PFSK-1 (cell line): ENCODE measurements around the gene S100A16.

Experiments
- FOXP2 ChIP-seq: optimal IDR thresholded peaks from 2 replicates; pipeline ENCODE3; 2011; ENCODE audit warnings: borderline replicate concordance, control low read depth, inconsistent platforms; ENCODE audit not compliant: insufficient read depth; ENCODE audit errors: extremely low read length, extremely low read depth
- POLR2AphosphoS5 ChIP-seq: IDR thresholded peaks from 2 replicates; pipeline ENCODE4 v1.6.1; 2012; ENCODE audit warnings: low read depth, mild to moderate bottlenecking, control low read depth, low read length, moderate library complexity
- SIN3A ChIP-seq: IDR thresholded peaks from 2 replicates; pipeline ENCODE4 v1.6.1; 2012; ENCODE audit warnings: mild to moderate bottlenecking, low read length, moderate library complexity, borderline replicate concordance; ENCODE audit not compliant: insufficient read depth
- TAF1 ChIP-seq: IDR thresholded peaks from 2 replicates; pipeline ENCODE4 v1.6.1; 2012; ENCODE audit warnings: low read length, control low read depth, borderline replicate concordance; ENCODE audit not compliant: insufficient read depth
- TF ChIP-seq, protein P1 (sequence below), 2 experiments: IDR thresholded peaks; 2 replicates each; pipeline versions ENCODE4 v1.6.1 to v1.8.0; 2011 to 2012; ENCODE audit warnings: low read depth in 2 of 2, low read length in 2 of 2, control low read depth in 1 of 2, inconsistent platforms in 1 of 2, mild to moderate bottlenecking in 1 of 2, moderate library complexity in 1 of 2; ENCODE audit not compliant: insufficient read depth in 1 of 2

DNA sequence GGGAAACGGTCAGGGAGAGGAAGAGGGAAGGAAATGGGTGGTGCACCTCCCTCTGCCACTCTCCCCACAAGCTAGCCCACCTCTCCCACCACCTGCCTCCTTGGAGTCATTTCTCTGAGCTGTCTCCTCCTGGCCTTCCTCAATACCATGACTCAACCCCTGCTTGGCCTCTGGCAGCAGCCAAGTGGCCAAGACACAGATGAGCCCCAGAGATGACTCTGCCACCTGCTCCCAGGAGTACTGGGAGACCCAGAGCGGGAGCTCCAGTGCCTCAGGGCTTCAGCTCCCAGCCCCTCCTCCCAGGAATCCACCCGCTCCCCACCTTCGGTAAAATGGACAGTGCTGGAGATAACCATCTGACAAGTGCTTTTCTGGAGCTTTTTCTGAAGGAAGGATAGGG lies 2.6 kb downstream of the S100A16 start:
- no peak for TF ChIP-seq TAF1
- TF ChIP-seq POLR2AphosphoS5 = no peak
- TF ChIP-seq, protein P1, sequence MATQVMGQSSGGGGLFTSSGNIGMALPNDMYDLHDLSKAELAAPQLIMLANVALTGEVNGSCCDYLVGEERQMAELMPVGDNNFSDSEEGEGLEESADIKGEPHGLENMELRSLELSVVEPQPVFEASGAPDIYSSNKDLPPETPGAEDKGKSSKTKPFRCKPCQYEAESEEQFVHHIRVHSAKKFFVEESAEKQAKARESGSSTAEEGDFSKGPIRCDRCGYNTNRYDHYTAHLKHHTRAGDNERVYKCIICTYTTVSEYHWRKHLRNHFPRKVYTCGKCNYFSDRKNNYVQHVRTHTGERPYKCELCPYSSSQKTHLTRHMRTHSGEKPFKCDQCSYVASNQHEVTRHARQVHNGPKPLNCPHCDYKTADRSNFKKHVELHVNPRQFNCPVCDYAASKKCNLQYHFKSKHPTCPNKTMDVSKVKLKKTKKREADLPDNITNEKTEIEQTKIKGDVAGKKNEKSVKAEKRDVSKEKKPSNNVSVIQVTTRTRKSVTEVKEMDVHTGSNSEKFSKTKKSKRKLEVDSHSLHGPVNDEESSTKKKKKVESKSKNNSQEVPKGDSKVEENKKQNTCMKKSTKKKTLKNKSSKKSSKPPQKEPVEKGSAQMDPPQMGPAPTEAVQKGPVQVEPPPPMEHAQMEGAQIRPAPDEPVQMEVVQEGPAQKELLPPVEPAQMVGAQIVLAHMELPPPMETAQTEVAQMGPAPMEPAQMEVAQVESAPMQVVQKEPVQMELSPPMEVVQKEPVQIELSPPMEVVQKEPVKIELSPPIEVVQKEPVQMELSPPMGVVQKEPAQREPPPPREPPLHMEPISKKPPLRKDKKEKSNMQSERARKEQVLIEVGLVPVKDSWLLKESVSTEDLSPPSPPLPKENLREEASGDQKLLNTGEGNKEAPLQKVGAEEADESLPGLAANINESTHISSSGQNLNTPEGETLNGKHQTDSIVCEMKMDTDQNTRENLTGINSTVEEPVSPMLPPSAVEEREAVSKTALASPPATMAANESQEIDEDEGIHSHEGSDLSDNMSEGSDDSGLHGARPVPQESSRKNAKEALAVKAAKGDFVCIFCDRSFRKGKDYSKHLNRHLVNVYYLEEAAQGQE (IDR thresholded peaks at IDR 0.05; ENCODE audit: insufficient read depth in 1 of 2, low read depth in 2 of 2, low read length in 2 of 2) = no peak
- no peak for TF ChIP-seq SIN3A
- TF ChIP-seq FOXP2 = no peak
